ENCODE data around the gene SEPHS1. TPM values are rescaled to one million over a fixed set of nuclear protein-coding genes. Genes with fewer than 3 reads are reported as not detected.

Gene SEPHS1
- total RNA-seq, 6 experiments from 2014 or later, result 25.4 to 32.1 (median 29.3) TPM

- ATAC-seq, result peak; percentile 91 to 96 (median 94)
Observed at GRCh38 chr10:13271552-13272163, 76.4 kb downstream of the SEPHS1 start.

GRCh38 chr10:13270877-13271551, 77.1 kb downstream of the SEPHS1 start:
- Histone ChIP-seq H3K27me3 (no peaks in the 10 kb centered on the region), H3K4me3 (no peak overlapping the region), H3K27ac (peak overlapping the region; percentile 50 to 90 (median 81)), H3K36me3 (no peaks in the 10 kb centered on the region), H3K9me3 (no peaks in the 10 kb centered on the region), H3K4me1 (peaks cover 0 to 10% (median 4%) of the 10 kb centered on the region in 4 donors)
- TF ChIP-seq CTCF (IDR thresholded peaks at IDR 0.05) (no peak), POLR2A (IDR thresholded peaks at IDR 0.05) (no peak)
- WGBS (ENCODE audit: insufficient coverage, low coverage, low lambda C conversion rate, missing lambda C conversion rate), result 82% methylated on average over 8 of the region's 9 CpGs
- intact Hi-C loops (cut with DNase I), result no loop called here
- peak in 1 of 4 donors; percentile 40 for ATAC-seq
- DNase-seq, result no peak

More at GRCh38 chr10:13271552-13272163, 76.4 kb downstream of the SEPHS1 start:
- intact Hi-C loops (cut with DNase I), result no loop called here
- peak overlapping the region; percentile 50 to 90 (median 81) for H3K27ac ChIP-seq
- no peaks in the 10 kb centered on the region for H3K36me3 ChIP-seq
- 20% methylated on average over 12 of the region's 14 CpGs for WGBS (ENCODE audit: insufficient coverage, low coverage, low lambda C conversion rate, missing lambda C conversion rate)
- no peaks in the 10 kb centered on the region for H3K9me3 ChIP-seq
- H3K4me3 ChIP-seq, result peak overlapping the region; percentile 3 to 42 (median 9)
- no peak for TF ChIP-seq POLR2A (IDR thresholded peaks at IDR 0.05)
- peak; percentile 51 to 73 (median 72) for TF ChIP-seq CTCF (IDR thresholded peaks at IDR 0.05)
- H3K27me3 ChIP-seq, result no peaks in the 10 kb centered on the region
- peaks cover 0 to 10% (median 4%) of the 10 kb centered on the region in 4 donors for H3K4me1 ChIP-seq
- DNase-seq, result peak; percentile 79 to 90 (median 90)

GRCh38 chr10:13268841-13269240, 79.3 kb downstream of the SEPHS1 start:
- Histone ChIP-seq H3K4me1 (peaks cover 0 to 10% (median 4%) of the 10 kb centered on the region in 4 donors), H3K27me3 (no peaks in the 10 kb centered on the region), H3K9me3 (no peaks in the 10 kb centered on the region), H3K36me3 (no peaks in the 10 kb centered on the region), H3K4me3 (no peak overlapping the region), H3K27ac (no peak overlapping the region)
- intact Hi-C loops (cut with DNase I), result no loop called here
- ATAC-seq (no peak), DNase-seq (no peak)
- TF ChIP-seq CTCF (IDR thresholded peaks at IDR 0.05) (no peak), POLR2A (IDR thresholded peaks at IDR 0.05) (no peak)
- WGBS (ENCODE audit: insufficient coverage, low coverage, low lambda C conversion rate, missing lambda C conversion rate), result 62% methylated on average over 3 of the region's 3 CpGs

GRCh38 chr10:13268310-13268709, 79.8 kb downstream of the SEPHS1 start:
- no peaks in the 10 kb centered on the region for H3K36me3 ChIP-seq
- no peak overlapping the region for H3K4me3 ChIP-seq
- ATAC-seq, result no peak
- WGBS (ENCODE audit: insufficient coverage, low coverage, low lambda C conversion rate, missing lambda C conversion rate), result 73% methylated on average over 4 of the region's 4 CpGs
- H3K27ac ChIP-seq, result no peak overlapping the region
- no peaks in the 10 kb centered on the region for H3K9me3 ChIP-seq
- no peaks in the 10 kb centered on the region for H3K27me3 ChIP-seq
- H3K4me1 ChIP-seq, result peaks cover 0 to 10% (median 4%) of the 10 kb centered on the region in 4 donors
- intact Hi-C loops (cut with DNase I), result no loop called here
- no peak for DNase-seq
- no peak for TF ChIP-seq CTCF (IDR thresholded peaks at IDR 0.05)
- TF ChIP-seq POLR2A (IDR thresholded peaks at IDR 0.05), result no peak

Other genes with a start within 250 kb of the SEPHS1 start
- 10 to 100 TPM; 30.4 to 70.7 (median 36.9) TPM for gene OPTN, start 248.1 kb downstream of the SEPHS1 start, total RNA-seq
- 1 to 10 TPM in 2 of 6 experiments, under 1 TPM in 3, not detected in 1; 0.05 to 6.4 (median 0.64) TPM for gene MCM10, start 186.7 kb downstream of the SEPHS1 start, total RNA-seq
- not detected for gene UCMA, start 113.9 kb downstream of the SEPHS1 start, total RNA-seq
- gene PHYH, start 48.2 kb downstream of the SEPHS1 start, total RNA-seq, result 100 to 1,000 TPM in 5 of 6 experiments, 10 to 100 TPM in 1; 76.8 to 204 (median 141) TPM
- gene BEND7, start 180.7 kb upstream of the SEPHS1 start, total RNA-seq, result 10 to 100 TPM; 14.5 to 21.5 (median 15.6) TPM
- 10 to 100 TPM in 4 of 6 experiments, 1 to 10 TPM in 2; 8.1 to 16.1 (median 11.5) TPM for gene PRPF18, start 238.7 kb upstream of the SEPHS1 start, total RNA-seq

Measured in right lobe of liver (tissue), 6 donors.